ENCODE results near the gene EIF4G3. TPM values are rescaled to one million over a fixed set of nuclear protein-coding genes. Genes with fewer than 3 reads are reported as not detected.

Gene EIF4G3
- total RNA-seq, 1 donor from 2014 or later = 39.3 TPM

DNA sequence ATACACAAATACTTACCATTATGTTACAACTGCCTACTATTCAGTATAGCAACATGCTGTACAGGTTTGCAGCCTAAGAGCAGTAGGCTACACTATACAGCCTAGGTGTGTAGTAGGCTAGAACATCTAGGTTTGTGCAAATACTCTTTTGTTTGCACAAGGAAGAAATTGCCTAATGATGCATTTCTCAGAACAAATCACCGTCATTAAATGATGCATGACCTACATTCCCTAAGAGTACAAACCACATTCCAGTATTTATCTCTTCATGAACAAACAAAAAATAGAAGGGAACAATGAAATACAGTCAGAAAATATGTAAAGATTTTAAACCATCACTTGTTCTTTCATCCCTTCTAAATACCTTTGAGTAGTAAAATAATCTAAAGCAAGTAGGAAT, 279.9 kb downstream of the EIF4G3 start:
- no peak for TF ChIP-seq POLR2AphosphoS5 (IDR thresholded peaks at IDR 0.05; ENCODE audit: insufficient read depth in 1 of 2, low read depth in 1 of 2)
- no peak for TF ChIP-seq POLR2A (IDR thresholded peaks at IDR 0.05)
- TF ChIP-seq, protein P1, sequence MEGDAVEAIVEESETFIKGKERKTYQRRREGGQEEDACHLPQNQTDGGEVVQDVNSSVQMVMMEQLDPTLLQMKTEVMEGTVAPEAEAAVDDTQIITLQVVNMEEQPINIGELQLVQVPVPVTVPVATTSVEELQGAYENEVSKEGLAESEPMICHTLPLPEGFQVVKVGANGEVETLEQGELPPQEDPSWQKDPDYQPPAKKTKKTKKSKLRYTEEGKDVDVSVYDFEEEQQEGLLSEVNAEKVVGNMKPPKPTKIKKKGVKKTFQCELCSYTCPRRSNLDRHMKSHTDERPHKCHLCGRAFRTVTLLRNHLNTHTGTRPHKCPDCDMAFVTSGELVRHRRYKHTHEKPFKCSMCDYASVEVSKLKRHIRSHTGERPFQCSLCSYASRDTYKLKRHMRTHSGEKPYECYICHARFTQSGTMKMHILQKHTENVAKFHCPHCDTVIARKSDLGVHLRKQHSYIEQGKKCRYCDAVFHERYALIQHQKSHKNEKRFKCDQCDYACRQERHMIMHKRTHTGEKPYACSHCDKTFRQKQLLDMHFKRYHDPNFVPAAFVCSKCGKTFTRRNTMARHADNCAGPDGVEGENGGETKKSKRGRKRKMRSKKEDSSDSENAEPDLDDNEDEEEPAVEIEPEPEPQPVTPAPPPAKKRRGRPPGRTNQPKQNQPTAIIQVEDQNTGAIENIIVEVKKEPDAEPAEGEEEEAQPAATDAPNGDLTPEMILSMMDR (IDR thresholded peaks at IDR 0.05) = no peak
- H3K4me3 ChIP-seq = no peak overlapping the region
- H3K36me3 ChIP-seq = peaks cover 0 to 24% of the 10 kb centered on the region in 2 donors
- H3K4me1 ChIP-seq = no peaks in the 10 kb centered on the region
- intact Hi-C loops (cut with DNase I) = no loop called here
- DNase-seq (ENCODE audit: extremely low spot score in 2 of 2) = no peak
- no peaks in the 10 kb centered on the region for H3K27me3 ChIP-seq
- H3K9me3 ChIP-seq = no peaks in the 10 kb centered on the region
- no peak overlapping the region for H3K27ac ChIP-seq

DNA sequence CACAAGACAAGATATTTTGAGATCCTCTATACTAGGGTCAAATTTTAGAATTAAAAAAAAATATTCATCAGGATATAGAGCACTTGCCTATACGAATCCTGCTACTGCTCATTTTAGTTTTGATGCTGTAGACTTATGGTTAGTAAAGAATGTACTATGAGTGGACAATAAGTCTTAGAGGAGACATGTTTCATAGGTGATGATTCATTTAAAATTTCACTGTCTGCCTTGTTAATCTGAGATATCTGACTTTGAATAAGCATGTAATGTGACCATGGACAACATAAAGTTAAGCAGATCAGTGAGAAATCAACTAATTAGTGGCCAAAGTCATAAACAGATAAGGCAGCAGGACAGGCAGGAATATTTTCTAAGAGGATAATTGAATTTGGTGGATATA, 282.8 kb downstream of the EIF4G3 start:
- H3K27ac ChIP-seq = no peak overlapping the region
- intact Hi-C loops (cut with DNase I) = no loop called here
- DNase-seq (ENCODE audit: extremely low spot score in 2 of 2) = no peak
- no peaks in the 10 kb centered on the region for H3K27me3 ChIP-seq
- H3K4me1 ChIP-seq = no peaks in the 10 kb centered on the region
- no peak overlapping the region for H3K4me3 ChIP-seq
- no peak for TF ChIP-seq POLR2A (IDR thresholded peaks at IDR 0.05)
- TF ChIP-seq, protein P1 (IDR thresholded peaks at IDR 0.05) = no peak
- no peak for TF ChIP-seq POLR2AphosphoS5 (IDR thresholded peaks at IDR 0.05; ENCODE audit: insufficient read depth in 1 of 2, low read depth in 1 of 2)
- H3K9me3 ChIP-seq = no peaks in the 10 kb centered on the region
- H3K36me3 ChIP-seq = peaks cover 0 to 26% of the 10 kb centered on the region in 2 donors

DNA sequence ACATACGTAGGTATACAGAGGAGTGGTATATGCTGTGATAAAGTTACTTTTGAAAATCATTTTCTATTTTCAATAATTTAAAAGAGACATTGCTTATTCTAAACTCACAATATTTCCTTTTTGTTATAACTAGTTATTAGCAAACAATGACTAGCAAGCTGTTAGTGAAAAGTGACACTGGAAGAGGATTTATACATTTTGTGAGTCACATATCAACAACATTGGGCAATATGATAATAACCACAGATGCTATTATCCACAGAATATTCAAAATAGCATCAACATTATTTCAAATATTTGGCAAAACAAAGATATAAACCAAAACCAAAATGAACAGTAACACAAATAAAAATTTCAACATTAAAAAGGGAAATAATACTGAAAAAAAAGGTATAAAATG, 285.6 kb downstream of the EIF4G3 start:
- no peak for TF ChIP-seq POLR2AphosphoS5 (IDR thresholded peaks at IDR 0.05; ENCODE audit: insufficient read depth in 1 of 2, low read depth in 1 of 2)
- TF ChIP-seq, protein P1 (IDR thresholded peaks at IDR 0.05) = no peak
- no peak for TF ChIP-seq POLR2A (IDR thresholded peaks at IDR 0.05)
- no peak overlapping the region for H3K4me3 ChIP-seq
- no peak overlapping the region for H3K27ac ChIP-seq
- H3K27me3 ChIP-seq = no peaks in the 10 kb centered on the region
- H3K36me3 ChIP-seq = peaks cover 0 to 26% of the 10 kb centered on the region in 2 donors
- intact Hi-C loops (cut with DNase I) = no loop called here
- no peaks in the 10 kb centered on the region for H3K4me1 ChIP-seq
- H3K9me3 ChIP-seq = no peaks in the 10 kb centered on the region
- DNase-seq (ENCODE audit: extremely low spot score in 2 of 2) = no peak

DNA sequence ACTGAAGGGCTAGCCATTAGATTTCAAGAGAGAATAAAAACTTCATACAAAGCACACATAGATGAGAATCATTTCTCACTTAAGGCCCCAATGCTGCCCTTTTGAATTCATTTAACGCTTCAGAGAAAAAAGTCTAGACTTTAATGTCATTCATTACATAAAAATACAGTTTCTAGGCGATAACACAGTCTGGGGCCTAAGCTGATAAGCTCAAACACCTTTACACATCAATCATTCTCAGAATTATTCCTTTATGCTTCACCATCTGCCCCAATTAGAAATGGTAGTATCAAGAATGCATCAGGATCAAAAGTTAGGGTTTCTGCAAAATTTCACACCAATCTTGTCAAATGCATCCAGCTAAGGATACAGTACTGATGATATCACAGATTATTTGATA, 289.5 kb downstream of the EIF4G3 start:
- Histone ChIP-seq H3K4me1 (no peaks in the 10 kb centered on the region), H3K9me3 (no peaks in the 10 kb centered on the region), H3K36me3 (peaks cover 0 to 6% of the 10 kb centered on the region in 2 donors), H3K4me3 (no peak overlapping the region), H3K27ac (no peak overlapping the region), H3K27me3 (no peaks in the 10 kb centered on the region)
- TF ChIP-seq, protein P1 (IDR thresholded peaks at IDR 0.05) = no peak
- TF ChIP-seq POLR2A (IDR thresholded peaks at IDR 0.05) = no peak
- no peak for DNase-seq (ENCODE audit: extremely low spot score in 2 of 2)
- intact Hi-C loops (cut with DNase I) = no loop called here

DNA sequence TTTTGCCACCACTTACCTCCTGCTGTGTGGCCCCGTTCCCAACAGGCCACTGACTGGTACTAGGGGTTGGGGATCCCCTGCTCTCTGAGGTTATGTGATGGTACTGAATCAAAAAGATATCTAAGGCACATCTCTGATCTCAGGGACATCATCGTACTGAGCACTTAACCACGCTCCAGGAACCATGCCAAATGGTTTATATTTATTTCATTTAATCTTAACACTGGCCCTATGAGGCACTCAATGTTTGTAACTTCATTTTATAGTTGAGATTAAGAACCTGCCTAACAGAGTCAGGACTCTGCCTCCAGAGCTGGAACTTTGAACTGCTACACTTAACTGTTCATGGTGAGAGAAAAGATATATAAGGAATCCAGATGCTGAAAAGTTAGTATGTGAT, 291.6 kb downstream of the EIF4G3 start:
- intact Hi-C loops (cut with DNase I) = no loop called here
- Histone ChIP-seq H3K27me3 (no peaks in the 10 kb centered on the region), H3K36me3 (no peaks in the 10 kb centered on the region), H3K4me3 (no peak overlapping the region), H3K4me1 (no peaks in the 10 kb centered on the region), H3K9me3 (no peaks in the 10 kb centered on the region), H3K27ac (no peak overlapping the region)
- TF ChIP-seq POLR2A (IDR thresholded peaks at IDR 0.05) = no peak
- TF ChIP-seq, protein P1 (IDR thresholded peaks at IDR 0.05) = no peak
- TF ChIP-seq POLR2AphosphoS5 (IDR thresholded peaks at IDR 0.05; ENCODE audit: insufficient read depth in 1 of 2, low read depth in 1 of 2) = no peak
- no peak for DNase-seq (ENCODE audit: extremely low spot score in 2 of 2)
